OCI-LY1 (cell line): Measurements from ENCODE around the gene EVPL.

Experiments used
- H2AFZ ChIP-seq: fragments of 200-600 bp; sonication (generic), shearing (Covaris generic); 2 replicates; pipeline ENCODE4 v1.6.0; 2014; ENCODE audit warnings: antibody characterized with exemption, mild to moderate bottlenecking, low read length
- H3F3A ChIP-seq: fragments of 200-600 bp; sonication (generic), shearing (Covaris generic); 2 replicates; pipeline ENCODE4 v1.6.0; 2014; ENCODE audit warnings: mild to moderate bottlenecking, antibody characterized with exemption, low read length, moderate library complexity; ENCODE audit not compliant: insufficient read depth
- H3K27ac ChIP-seq: fragments of 200-600 bp; sonication (generic); 2 replicates; pipeline ENCODE4 v1.5.1; 2014; ENCODE audit warnings: low read length, mixed run types, mild to moderate bottlenecking, low read depth; ENCODE audit not compliant: poor library complexity, severe bottlenecking
- H3K27me3 ChIP-seq: fragments of 200-600 bp; sonication (generic); 2 replicates; pipeline ENCODE4 v1.6.0; 2014; ENCODE audit warnings: antibody characterized with exemption, mild to moderate bottlenecking, low read length, moderate library complexity; ENCODE audit not compliant: insufficient read depth
- H3K36me3 ChIP-seq: fragments of 200-600 bp; sonication (generic); 2 replicates; pipeline ENCODE4 v1.6.1; 2014; ENCODE audit warnings: mild to moderate bottlenecking, antibody characterized with exemption, low read length, moderate library complexity, mixed read lengths; ENCODE audit not compliant: insufficient read depth
- H3K4me1 ChIP-seq: fragments of 200-600 bp; sonication (generic); 2 replicates; pipeline ENCODE4 v1.5.1; 2014; ENCODE audit warnings: mild to moderate bottlenecking, low read length, moderate library complexity; ENCODE audit not compliant: insufficient read depth, severe bottlenecking
- H3K4me2 ChIP-seq: fragments of 200-600 bp; sonication (generic), shearing (Covaris generic); 2 replicates; pipeline ENCODE4 v1.6.1; 2014; ENCODE audit warnings: low read length
- H3K4me3 ChIP-seq: fragments of 200-600 bp; sonication (generic); 2 replicates; pipeline ENCODE4 v1.5.1; 2014; ENCODE audit warnings: low read length, low read depth, mild to moderate bottlenecking, mixed read lengths; ENCODE audit not compliant: poor library complexity, severe bottlenecking
- H3K79me2 ChIP-seq: fragments of 200-600 bp; shearing (Covaris generic); 2 replicates; pipeline ENCODE4 v1.6.1; 2016; ENCODE audit warnings: mixed run types, low read length, mixed read lengths; ENCODE audit not compliant: insufficient read depth
- H3K9ac ChIP-seq: fragments of 200-600 bp; sonication (generic), shearing (Covaris generic); 2 replicates; pipeline ENCODE4 v1.6.1; 2014; ENCODE audit warnings: mild to moderate bottlenecking, low read length, mixed read lengths
- H3K9me2 ChIP-seq: fragments of 200-600 bp; sonication (generic), shearing (Covaris generic); 2 replicates; pipeline ENCODE4 v1.6.1; 2014; ENCODE audit warnings: low read depth, mild to moderate bottlenecking, low read length, mixed read lengths
- H3K9me3 ChIP-seq: fragments of 200-600 bp; shearing (Covaris generic); 2 replicates; pipeline ENCODE4 v1.6.1; 2014; ENCODE audit warnings: low read length, mixed read lengths
- H4K20me1 ChIP-seq: fragments of 200-600 bp; sonication (generic), shearing (Covaris generic); 2 replicates; pipeline ENCODE4 v1.6.0; 2016; ENCODE audit warnings: mild to moderate bottlenecking, low read length; ENCODE audit not compliant: insufficient read depth
- EZH2 ChIP-seq: fragments of 200-600 bp; sonication (generic), shearing (Covaris generic); IDR thresholded peaks from 2 replicates; pipeline ENCODE4 v1.8.0; 2017; ENCODE audit warnings: borderline replicate concordance, mixed run types, mild to moderate bottlenecking, antibody characterized with exemption, low read length, moderate library complexity, mixed read lengths
- TF ChIP-seq, protein P1 (sequence below): fragments of 200-600 bp; sonication (generic), shearing (Covaris generic); IDR thresholded peaks from 2 replicates; pipeline ENCODE4 v1.5.1; 2017; ENCODE audit warnings: mild to moderate bottlenecking, antibody characterized with exemption, low read length, moderate library complexity, mixed read lengths

Gene EVPL

DNA sequence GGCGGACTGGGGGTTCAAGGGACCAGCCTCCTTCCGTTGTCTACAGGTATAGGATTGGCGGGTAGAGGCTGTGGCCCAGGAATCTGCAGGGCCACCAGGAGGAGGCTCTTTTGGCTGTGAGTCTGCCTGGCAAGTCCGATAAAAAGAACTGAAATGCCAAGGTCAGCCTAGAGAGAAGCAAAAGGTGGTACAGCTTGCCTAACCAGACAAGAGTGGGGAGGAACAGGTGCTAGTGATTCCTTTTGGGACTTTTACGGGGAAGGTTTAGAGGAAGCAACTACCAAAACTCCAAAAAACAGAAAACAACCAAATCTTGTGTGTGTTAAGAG is 5.6 kb upstream of the EVPL start:
- no peak overlapping the region for H3K27ac ChIP-seq

DNA sequence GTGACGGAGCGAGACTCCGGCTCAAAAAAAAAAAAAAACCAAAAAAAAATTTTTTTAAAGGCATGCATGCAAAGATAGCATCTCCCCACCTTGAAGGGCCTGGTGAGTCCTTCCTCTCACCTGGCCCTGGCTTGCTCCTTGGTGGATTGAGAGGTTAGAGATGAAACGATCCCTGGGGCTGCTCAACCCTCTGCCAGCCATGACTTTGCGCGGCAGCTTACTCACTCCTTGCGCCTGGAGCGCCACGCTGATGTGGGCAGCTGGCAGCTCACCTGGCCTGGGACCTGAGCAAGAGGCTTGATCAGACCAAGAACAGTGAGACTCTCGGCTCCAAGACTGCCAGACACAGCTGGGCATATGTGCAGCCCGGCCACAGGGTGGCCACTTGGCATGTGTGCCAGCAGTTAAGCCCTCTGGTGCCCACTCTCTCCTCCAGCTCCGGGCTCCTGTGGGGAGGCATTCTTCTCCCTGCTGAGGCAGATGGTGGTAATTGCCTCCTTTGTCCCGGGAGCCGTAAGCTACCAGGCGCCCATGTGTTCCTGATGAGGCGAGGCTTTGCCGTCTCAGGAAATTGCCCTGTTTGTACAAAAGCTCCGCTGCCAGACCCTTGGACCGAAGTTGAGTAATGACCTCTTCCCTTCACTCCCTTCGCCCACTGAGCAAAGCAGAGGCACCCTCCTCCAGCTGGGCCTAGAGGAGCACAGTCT is 5.1 kb upstream of the EVPL start:
- H2AFZ ChIP-seq = no peak overlapping the region
- no peak overlapping the region for H3K27ac ChIP-seq
- H3K9me3 ChIP-seq = no peaks in the 10 kb centered on the region
- no peak overlapping the region for H3K9ac ChIP-seq
- no peak overlapping the region for H3K4me3 ChIP-seq
- no peaks in the 10 kb centered on the region for H3K36me3 ChIP-seq
- H3F3A ChIP-seq = no peaks in the 10 kb centered on the region
- no peak overlapping the region for H3K4me2 ChIP-seq
- no peaks in the 10 kb centered on the region for H4K20me1 ChIP-seq
- H3K79me2 ChIP-seq = no peaks in the 10 kb centered on the region
- H3K4me1 ChIP-seq = peaks cover 10% of the 10 kb centered on the region
- H3K27me3 ChIP-seq = no peaks in the 10 kb centered on the region
- H3K9me2 ChIP-seq = no peaks in the 10 kb centered on the region
- TF ChIP-seq EZH2 = no peak
- TF ChIP-seq, protein P1, sequence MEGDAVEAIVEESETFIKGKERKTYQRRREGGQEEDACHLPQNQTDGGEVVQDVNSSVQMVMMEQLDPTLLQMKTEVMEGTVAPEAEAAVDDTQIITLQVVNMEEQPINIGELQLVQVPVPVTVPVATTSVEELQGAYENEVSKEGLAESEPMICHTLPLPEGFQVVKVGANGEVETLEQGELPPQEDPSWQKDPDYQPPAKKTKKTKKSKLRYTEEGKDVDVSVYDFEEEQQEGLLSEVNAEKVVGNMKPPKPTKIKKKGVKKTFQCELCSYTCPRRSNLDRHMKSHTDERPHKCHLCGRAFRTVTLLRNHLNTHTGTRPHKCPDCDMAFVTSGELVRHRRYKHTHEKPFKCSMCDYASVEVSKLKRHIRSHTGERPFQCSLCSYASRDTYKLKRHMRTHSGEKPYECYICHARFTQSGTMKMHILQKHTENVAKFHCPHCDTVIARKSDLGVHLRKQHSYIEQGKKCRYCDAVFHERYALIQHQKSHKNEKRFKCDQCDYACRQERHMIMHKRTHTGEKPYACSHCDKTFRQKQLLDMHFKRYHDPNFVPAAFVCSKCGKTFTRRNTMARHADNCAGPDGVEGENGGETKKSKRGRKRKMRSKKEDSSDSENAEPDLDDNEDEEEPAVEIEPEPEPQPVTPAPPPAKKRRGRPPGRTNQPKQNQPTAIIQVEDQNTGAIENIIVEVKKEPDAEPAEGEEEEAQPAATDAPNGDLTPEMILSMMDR = peak; percentile 7; the same call in 1 of the 2 replicates

More for the DNA sequence above, 5.6 kb upstream of the EVPL start:
- TF ChIP-seq EZH2 = no peak
- TF ChIP-seq, protein P1 = no peak
- H3K36me3 ChIP-seq = no peaks in the 10 kb centered on the region
- no peak overlapping the region for H2AFZ ChIP-seq
- no peaks in the 10 kb centered on the region for H3K27me3 ChIP-seq
- no peak overlapping the region for H3K4me2 ChIP-seq
- H3K79me2 ChIP-seq = no peaks in the 10 kb centered on the region
- H3K4me1 ChIP-seq = peaks cover 10% of the 10 kb centered on the region
- no peak overlapping the region for H3K4me3 ChIP-seq
- no peaks in the 10 kb centered on the region for H3K9me2 ChIP-seq
- H4K20me1 ChIP-seq = no peaks in the 10 kb centered on the region
- no peak overlapping the region for H3K9ac ChIP-seq
- H3F3A ChIP-seq = no peaks in the 10 kb centered on the region
- H3K9me3 ChIP-seq = no peaks in the 10 kb centered on the region

DNA sequence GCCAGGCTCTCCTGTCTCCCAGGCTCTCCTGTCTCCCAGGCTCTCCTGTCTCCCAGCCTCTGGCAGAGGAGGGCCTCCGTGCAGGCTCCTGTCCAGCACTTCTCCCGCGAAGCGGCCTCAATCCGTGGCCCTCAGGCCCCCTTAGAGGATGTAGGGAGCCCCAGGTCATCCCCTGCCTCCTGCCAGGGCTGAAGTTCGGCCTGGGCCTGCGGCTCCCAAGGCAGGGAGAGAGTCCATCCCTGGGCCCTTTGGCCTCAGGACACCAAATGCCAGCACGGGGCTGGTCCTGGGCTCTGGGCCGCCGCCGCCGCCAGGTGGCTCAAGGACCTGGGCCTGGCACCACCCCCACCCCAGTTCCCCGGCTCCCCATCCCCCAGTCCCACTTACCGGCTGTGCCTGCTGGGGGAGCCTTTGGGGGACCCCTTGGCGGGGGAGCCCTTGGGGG is 370 bp downstream of the EVPL start:
- no peak overlapping the region for H3K4me2 ChIP-seq
- 0 out of 2 replicates have a peak, but pooled peaks cover 5% of the 10 kb centered on the region for H3K27me3 ChIP-seq
- no peaks in the 10 kb centered on the region for H3K36me3 ChIP-seq
- H3K9me2 ChIP-seq = no peaks in the 10 kb centered on the region
- no peak for TF ChIP-seq EZH2
- TF ChIP-seq, protein P1 = no peak
- H3K9ac ChIP-seq = no peak overlapping the region
- no peaks in the 10 kb centered on the region for H3K79me2 ChIP-seq
- no peak overlapping the region for H2AFZ ChIP-seq
- H4K20me1 ChIP-seq = no peaks in the 10 kb centered on the region
- no peak overlapping the region for H3K4me3 ChIP-seq
- H3K9me3 ChIP-seq = no peaks in the 10 kb centered on the region
- no peak overlapping the region for H3K27ac ChIP-seq
- H3F3A ChIP-seq = no peaks in the 10 kb centered on the region
- H3K4me1 ChIP-seq = peaks cover 14% of the 10 kb centered on the region
